ENCODE results near the gene CST1.

- TF ChIP-seq, protein P1, sequence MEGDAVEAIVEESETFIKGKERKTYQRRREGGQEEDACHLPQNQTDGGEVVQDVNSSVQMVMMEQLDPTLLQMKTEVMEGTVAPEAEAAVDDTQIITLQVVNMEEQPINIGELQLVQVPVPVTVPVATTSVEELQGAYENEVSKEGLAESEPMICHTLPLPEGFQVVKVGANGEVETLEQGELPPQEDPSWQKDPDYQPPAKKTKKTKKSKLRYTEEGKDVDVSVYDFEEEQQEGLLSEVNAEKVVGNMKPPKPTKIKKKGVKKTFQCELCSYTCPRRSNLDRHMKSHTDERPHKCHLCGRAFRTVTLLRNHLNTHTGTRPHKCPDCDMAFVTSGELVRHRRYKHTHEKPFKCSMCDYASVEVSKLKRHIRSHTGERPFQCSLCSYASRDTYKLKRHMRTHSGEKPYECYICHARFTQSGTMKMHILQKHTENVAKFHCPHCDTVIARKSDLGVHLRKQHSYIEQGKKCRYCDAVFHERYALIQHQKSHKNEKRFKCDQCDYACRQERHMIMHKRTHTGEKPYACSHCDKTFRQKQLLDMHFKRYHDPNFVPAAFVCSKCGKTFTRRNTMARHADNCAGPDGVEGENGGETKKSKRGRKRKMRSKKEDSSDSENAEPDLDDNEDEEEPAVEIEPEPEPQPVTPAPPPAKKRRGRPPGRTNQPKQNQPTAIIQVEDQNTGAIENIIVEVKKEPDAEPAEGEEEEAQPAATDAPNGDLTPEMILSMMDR (IDR thresholded peaks at IDR 0.05; ENCODE audit: insufficient read depth, low read length) = no peak
- TF ChIP-seq REST (IDR thresholded peaks at IDR 0.05; ENCODE audit: insufficient replicate concordance, low read depth) (no peak), POLR2AphosphoS5 (IDR thresholded peaks at IDR 0.05; ENCODE audit: low read depth) (no peak), GABPA (IDR thresholded peaks at IDR 0.05; ENCODE audit: low read depth) (no peak)
Measured at GRCh38 chr20:23700931-23701330, 49.8 kb downstream of the CST1 start.

All from HL-60 (cell line).